HG03565 (cell line): Measurements from ENCODE around the gene METTL15.
"Not testable (repeated sequence)": the region's sequence is repeated elsewhere in the genome, so short reads cannot be mapped to it uniquely, and the experiment has no call there.

Source experiments
- ATAC-seq: cut with Tn5 transposase; IDR thresholded peaks from one replicate; pipeline ENCODE4 v1.9.1; 2021; ENCODE audit warnings: mild to moderate bottlenecking, moderate library complexity; ENCODE audit not compliant: unreplicated experiment

The METTL15 gene

GRCh38 chr11:28378095-28378494 is 269.9 kb downstream of the METTL15 start:
- ATAC-seq = not testable (repeated sequence)
